Stomach (tissue), 4 donors: ENCODE measurements around the gene SCML1.

Experiments
- CTCF ChIP-seq, 7 experiments: fragments of 450-650 bp in 4 of 7; fragments of 200-600 bp in 3 of 7; sonication (generic) in 3 of 7; IDR thresholded peaks; one replicate each; pipeline ENCODE4 v1.5.1; 2016 to 2019; ENCODE audit warnings: antibody characterized with exemption in 7 of 7, control low read depth in 2 of 7, mild to moderate bottlenecking in 1 of 7
- EP300 ChIP-seq: sonication (generic); formaldehyde crosslinking; IDR thresholded peaks from one replicate; pipeline ENCODE4 v1.6.1; 2017; ENCODE audit warnings: antibody characterized with exemption
- POLR2A ChIP-seq, 4 donors: fragments of 450-650 bp; IDR thresholded peaks; one replicate each; pipeline ENCODE4 v1.6.1; 2016; ENCODE audit warnings: antibody characterized with exemption in 4 of 4, control low read depth in 2 of 4, mild to moderate bottlenecking in 1 of 4, moderate library complexity in 1 of 4
- POLR2AphosphoS5 ChIP-seq, 3 donors: sonication (generic); formaldehyde crosslinking; IDR thresholded peaks; one replicate each; pipeline ENCODE4 v1.6.1; 2016; ENCODE audit warnings: antibody characterized with exemption in 3 of 3

- TF ChIP-seq POLR2A (IDR thresholded peaks at IDR 0.05) = no peak
- no peak for TF ChIP-seq CTCF (IDR thresholded peaks at IDR 0.05)
- no peak for TF ChIP-seq EP300
- TF ChIP-seq POLR2AphosphoS5 (IDR thresholded peaks at IDR 0.05) = no peak
Observed at GRCh38 chrX:17788956-17789562, 51.8 kb downstream of the SCML1 start.
